ENCODE data around the gene RUNX3. TPM values are rescaled to one million over a fixed set of nuclear protein-coding genes. Genes with fewer than 3 reads are reported as not detected.

Gene RUNX3
- total RNA-seq, 1 experiment from 2014 or later, result 22.6 TPM

DNA sequence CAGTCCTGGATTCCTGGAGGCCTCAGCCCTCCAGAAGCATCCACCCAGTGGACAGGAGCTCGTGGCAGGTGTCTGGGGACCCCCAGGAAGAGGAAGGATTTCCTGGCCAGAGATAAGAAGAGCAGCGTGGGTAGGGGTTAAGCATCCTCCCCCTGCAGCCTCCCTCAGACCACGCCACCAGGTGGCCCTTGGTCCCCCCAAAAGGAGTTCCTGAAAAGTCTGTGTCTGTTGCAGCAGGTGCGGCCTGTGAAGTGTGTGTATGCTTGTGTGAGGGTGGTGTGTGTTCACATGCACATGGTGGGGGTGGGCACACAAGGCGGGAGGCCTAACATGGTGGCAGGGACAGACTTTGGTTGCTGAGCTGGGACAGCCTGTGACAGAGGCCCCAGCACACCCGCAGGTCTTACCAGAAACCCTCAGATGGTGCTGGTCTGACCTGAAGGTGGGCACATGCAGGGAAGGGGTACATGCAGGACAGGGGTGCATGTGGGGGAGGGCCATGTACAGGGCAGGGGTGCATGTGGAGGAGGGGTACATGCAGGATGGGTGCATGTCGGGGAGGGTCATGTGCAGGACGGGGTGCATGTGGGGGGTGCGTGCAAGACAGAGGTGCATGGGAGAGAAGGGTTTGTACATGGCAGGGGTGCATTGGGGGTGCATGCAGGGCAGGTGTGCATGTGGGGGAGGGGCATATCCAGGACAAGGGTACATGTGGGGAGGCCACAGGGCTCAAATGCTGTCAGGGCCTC, 18.2 kb upstream of the RUNX3 start:
- DNase-seq (ENCODE audit: low read depth, low spot score) (no peak), ATAC-seq (no peak)
- BruUV-seq (replicated peaks), result no TSS peak
- ChIA-PET CTCF (no interaction called here), RAD21 (ENCODE audit: low non-redundant PET in 1 of 2, low total read pairs in 2 of 2, uncharacterized antibody in 2 of 2, unreplicated experiment in 2 of 2) (no interaction called here), POLR2A (no interaction called here)
- H2AFZ ChIP-seq (ENCODE audit: low read depth, low read length, poor library complexity, severe bottlenecking), result no peak overlapping the region
- H3K4me3 ChIP-seq (replicated peaks in 1 of 2; ENCODE audit: low read depth in 1 of 2, low read length in 2 of 2), result no peak overlapping the region
- no peak overlapping the region for H3K4me2 ChIP-seq (ENCODE audit: low read length)
- H3K4me1 ChIP-seq (ENCODE audit: control insufficient read depth in 1 of 2, insufficient read depth in 2 of 2, low read length in 2 of 2), result peaks cover 0 to 15% of the 10 kb centered on the region in 2 experiments; a peak in 1 of 4 replicates
- no peak overlapping the region for H3K27ac ChIP-seq (ENCODE audit: low read depth, low read length)
- intact Hi-C loops (cut with micrococcal nuclease), result no loop called here
- no peaks in the 10 kb centered on the region for H3K36me3 ChIP-seq (ENCODE audit: control insufficient read depth in 1 of 2, insufficient read depth in 2 of 2, low read length in 2 of 2)
- H3K9me2 ChIP-seq (ENCODE audit: insufficient read depth), result no peaks in the 10 kb centered on the region
- H3K79me2 ChIP-seq (ENCODE audit: insufficient read depth, low read length), result no peaks in the 10 kb centered on the region
- no peaks in the 10 kb centered on the region for H3K27me3 ChIP-seq (ENCODE audit: insufficient read depth, low read length)
- H3K9me3 ChIP-seq (ENCODE audit: control insufficient read depth in 1 of 2, insufficient read depth in 1 of 2, low read depth in 1 of 2, low read length in 2 of 2), result no peaks in the 10 kb centered on the region
- no peak overlapping the region for H3K9ac ChIP-seq (ENCODE audit: low read length)
- no peak for TF ChIP-seq EZH2phosphoT487 (IDR thresholded peaks at IDR 0.05; ENCODE audit: borderline replicate concordance)
- TF ChIP-seq, protein P1, sequence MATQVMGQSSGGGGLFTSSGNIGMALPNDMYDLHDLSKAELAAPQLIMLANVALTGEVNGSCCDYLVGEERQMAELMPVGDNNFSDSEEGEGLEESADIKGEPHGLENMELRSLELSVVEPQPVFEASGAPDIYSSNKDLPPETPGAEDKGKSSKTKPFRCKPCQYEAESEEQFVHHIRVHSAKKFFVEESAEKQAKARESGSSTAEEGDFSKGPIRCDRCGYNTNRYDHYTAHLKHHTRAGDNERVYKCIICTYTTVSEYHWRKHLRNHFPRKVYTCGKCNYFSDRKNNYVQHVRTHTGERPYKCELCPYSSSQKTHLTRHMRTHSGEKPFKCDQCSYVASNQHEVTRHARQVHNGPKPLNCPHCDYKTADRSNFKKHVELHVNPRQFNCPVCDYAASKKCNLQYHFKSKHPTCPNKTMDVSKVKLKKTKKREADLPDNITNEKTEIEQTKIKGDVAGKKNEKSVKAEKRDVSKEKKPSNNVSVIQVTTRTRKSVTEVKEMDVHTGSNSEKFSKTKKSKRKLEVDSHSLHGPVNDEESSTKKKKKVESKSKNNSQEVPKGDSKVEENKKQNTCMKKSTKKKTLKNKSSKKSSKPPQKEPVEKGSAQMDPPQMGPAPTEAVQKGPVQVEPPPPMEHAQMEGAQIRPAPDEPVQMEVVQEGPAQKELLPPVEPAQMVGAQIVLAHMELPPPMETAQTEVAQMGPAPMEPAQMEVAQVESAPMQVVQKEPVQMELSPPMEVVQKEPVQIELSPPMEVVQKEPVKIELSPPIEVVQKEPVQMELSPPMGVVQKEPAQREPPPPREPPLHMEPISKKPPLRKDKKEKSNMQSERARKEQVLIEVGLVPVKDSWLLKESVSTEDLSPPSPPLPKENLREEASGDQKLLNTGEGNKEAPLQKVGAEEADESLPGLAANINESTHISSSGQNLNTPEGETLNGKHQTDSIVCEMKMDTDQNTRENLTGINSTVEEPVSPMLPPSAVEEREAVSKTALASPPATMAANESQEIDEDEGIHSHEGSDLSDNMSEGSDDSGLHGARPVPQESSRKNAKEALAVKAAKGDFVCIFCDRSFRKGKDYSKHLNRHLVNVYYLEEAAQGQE (IDR thresholded peaks at IDR 0.05; ENCODE audit: low read depth), result no peak
- no peak for TF ChIP-seq POLR2A (IDR thresholded peaks at IDR 0.05; ENCODE audit: borderline replicate concordance, extremely low read depth, insufficient read depth, insufficient read length)
- no peak for TF ChIP-seq JUND (IDR thresholded peaks at IDR 0.05)
- TF ChIP-seq, protein P2, sequence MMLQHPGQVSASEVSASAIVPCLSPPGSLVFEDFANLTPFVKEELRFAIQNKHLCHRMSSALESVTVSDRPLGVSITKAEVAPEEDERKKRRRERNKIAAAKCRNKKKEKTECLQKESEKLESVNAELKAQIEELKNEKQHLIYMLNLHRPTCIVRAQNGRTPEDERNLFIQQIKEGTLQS (IDR thresholded peaks at IDR 0.05), result no peak
- TF ChIP-seq, protein P3, sequence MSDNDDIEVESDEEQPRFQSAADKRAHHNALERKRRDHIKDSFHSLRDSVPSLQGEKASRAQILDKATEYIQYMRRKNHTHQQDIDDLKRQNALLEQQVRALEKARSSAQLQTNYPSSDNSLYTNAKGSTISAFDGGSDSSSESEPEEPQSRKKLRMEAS (IDR thresholded peaks at IDR 0.05), result no peak
- no peak for TF ChIP-seq RAD21 (IDR thresholded peaks at IDR 0.05; ENCODE audit: low read depth)
- TF ChIP-seq SP1 (IDR thresholded peaks at IDR 0.05; ENCODE audit: low read depth), result no peak
- TF ChIP-seq SRF (IDR thresholded peaks at IDR 0.05; ENCODE audit: low read depth), result no peak
- TF ChIP-seq POLR2AphosphoS5 (IDR thresholded peaks at IDR 0.05; ENCODE audit: low read depth, low read length), result no peak
- TF ChIP-seq ZFX (IDR thresholded peaks at IDR 0.05), result no peak
- TF ChIP-seq EZH2 (IDR thresholded peaks at IDR 0.05), result no peak
- no peak for TF ChIP-seq ELF1 (IDR thresholded peaks at IDR 0.05; ENCODE audit: borderline replicate concordance, low read depth)
- no peak for TF ChIP-seq CEBPB (IDR thresholded peaks at IDR 0.05; ENCODE audit: low read depth)
- no peak for TF ChIP-seq YY1 (IDR thresholded peaks at IDR 0.05; ENCODE audit: extremely low read depth, insufficient replicate concordance, low read depth, low read length)
- TF ChIP-seq SIN3A (IDR thresholded peaks at IDR 0.05; ENCODE audit: low read depth), result no peak
- no peak for TF ChIP-seq CBX3 (IDR thresholded peaks at IDR 0.05; ENCODE audit: low read depth)
- TF ChIP-seq, protein P4, sequence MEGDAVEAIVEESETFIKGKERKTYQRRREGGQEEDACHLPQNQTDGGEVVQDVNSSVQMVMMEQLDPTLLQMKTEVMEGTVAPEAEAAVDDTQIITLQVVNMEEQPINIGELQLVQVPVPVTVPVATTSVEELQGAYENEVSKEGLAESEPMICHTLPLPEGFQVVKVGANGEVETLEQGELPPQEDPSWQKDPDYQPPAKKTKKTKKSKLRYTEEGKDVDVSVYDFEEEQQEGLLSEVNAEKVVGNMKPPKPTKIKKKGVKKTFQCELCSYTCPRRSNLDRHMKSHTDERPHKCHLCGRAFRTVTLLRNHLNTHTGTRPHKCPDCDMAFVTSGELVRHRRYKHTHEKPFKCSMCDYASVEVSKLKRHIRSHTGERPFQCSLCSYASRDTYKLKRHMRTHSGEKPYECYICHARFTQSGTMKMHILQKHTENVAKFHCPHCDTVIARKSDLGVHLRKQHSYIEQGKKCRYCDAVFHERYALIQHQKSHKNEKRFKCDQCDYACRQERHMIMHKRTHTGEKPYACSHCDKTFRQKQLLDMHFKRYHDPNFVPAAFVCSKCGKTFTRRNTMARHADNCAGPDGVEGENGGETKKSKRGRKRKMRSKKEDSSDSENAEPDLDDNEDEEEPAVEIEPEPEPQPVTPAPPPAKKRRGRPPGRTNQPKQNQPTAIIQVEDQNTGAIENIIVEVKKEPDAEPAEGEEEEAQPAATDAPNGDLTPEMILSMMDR (IDR thresholded peaks at IDR 0.05 in 2 of 3, conservative IDR thresholded peaks at IDR 0.05 in 1 of 3; ENCODE audit: borderline replicate concordance in 1 of 3, insufficient read depth in 1 of 3, low read depth in 2 of 3, low read length in 2 of 3), result no peak
- TF ChIP-seq FOSL1 (IDR thresholded peaks at IDR 0.05; ENCODE audit: low read depth), result no peak
- H4K20me1 ChIP-seq (ENCODE audit: insufficient read depth), result no peaks in the 10 kb centered on the region
